ENCODE measurements around the gene DNM2. TPM values are rescaled to one million over a fixed set of nuclear protein-coding genes. Genes with fewer than 3 reads are reported as not detected.

DNM2 gene
- total RNA-seq, 1 experiment from 2014 or later: 131 TPM

DNA sequence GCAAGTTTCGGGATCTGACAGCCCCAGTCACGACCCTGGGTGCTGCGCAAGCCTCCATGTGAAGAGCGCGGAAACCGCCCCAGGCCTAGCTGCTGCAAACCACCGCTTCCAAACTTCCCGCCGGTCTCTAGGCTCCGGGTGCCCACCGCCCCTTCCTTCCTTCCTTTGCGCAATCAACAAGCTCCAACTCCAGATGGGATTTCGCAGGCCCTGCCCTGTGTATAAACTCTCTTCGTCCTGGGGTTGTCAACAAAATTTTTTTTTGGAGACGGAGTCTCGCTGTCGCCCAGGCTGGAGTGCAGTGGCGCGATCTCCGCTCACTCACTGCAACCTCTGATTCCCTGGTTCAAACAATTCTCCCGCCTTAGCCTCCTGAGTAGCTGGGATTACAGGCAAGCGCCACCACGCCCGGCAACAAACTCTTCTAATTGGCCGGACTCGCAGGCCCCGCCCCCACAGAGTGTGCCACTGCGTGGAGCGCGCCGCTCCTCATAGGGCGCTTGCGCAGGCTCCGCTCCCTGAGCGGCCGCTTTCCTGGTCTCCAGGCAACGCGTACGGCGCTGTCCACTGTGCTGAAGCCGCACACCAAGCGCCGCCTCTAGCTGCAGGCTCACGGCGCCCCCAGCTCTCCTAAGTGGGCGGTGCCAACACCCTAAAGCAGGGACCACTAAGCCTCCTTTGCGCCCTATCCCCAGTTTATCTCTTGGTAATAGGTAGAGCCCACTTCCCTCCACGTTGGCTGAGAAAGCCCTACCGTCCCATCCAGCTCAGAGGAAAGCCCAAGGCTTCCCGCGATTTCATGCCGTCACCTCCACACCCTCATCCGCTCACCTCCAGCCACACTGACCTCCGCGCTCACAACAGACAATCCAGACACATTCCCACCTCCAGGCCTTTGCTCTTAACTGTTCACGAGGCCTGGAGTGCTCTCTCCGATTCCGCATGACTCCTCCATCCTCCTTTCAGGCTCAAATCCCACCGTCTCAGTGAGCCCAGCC, 22.2 kb upstream of the DNM2 start (continued):
- TF ChIP-seq GRHL2 (CRISPR knock-in tag; IDR thresholded peaks at IDR 0.05; ENCODE audit: insufficient replicate concordance, severe bottlenecking): no peak
- TF ChIP-seq, protein P1, sequence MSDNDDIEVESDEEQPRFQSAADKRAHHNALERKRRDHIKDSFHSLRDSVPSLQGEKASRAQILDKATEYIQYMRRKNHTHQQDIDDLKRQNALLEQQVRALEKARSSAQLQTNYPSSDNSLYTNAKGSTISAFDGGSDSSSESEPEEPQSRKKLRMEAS (CRISPR knock-in tag; IDR thresholded peaks at IDR 0.05): peak; percentile 75; the same call in 1 of the 2 replicates
- peak; percentile 7; the same call in 1 of the 2 replicates for TF ChIP-seq NFATC4 (CRISPR knock-in tag; IDR thresholded peaks at IDR 0.05)
- TF ChIP-seq, protein P2, sequence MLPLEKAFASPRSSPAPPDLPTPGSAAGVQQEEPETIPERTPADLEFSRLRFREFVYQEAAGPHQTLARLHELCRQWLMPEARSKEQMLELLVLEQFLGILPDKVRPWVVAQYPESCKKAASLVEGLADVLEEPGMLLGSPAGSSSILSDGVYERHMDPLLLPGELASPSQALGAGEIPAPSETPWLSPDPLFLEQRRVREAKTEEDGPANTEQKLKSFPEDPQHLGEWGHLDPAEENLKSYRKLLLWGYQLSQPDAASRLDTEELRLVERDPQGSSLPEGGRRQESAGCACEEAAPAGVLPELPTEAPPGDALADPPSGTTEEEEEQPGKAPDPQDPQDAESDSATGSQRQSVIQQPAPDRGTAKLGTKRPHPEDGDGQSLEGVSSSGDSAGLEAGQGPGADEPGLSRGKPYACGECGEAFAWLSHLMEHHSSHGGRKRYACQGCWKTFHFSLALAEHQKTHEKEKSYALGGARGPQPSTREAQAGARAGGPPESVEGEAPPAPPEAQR (CRISPR knock-in tag; IDR thresholded peaks at IDR 0.05): no peak
- TF ChIP-seq, protein P3, sequence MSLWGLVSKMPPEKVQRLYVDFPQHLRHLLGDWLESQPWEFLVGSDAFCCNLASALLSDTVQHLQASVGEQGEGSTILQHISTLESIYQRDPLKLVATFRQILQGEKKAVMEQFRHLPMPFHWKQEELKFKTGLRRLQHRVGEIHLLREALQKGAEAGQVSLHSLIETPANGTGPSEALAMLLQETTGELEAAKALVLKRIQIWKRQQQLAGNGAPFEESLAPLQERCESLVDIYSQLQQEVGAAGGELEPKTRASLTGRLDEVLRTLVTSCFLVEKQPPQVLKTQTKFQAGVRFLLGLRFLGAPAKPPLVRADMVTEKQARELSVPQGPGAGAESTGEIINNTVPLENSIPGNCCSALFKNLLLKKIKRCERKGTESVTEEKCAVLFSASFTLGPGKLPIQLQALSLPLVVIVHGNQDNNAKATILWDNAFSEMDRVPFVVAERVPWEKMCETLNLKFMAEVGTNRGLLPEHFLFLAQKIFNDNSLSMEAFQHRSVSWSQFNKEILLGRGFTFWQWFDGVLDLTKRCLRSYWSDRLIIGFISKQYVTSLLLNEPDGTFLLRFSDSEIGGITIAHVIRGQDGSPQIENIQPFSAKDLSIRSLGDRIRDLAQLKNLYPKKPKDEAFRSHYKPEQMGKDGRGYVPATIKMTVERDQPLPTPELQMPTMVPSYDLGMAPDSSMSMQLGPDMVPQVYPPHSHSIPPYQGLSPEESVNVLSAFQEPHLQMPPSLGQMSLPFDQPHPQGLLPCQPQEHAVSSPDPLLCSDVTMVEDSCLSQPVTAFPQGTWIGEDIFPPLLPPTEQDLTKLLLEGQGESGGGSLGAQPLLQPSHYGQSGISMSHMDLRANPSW (CRISPR knock-in tag; conservative IDR thresholded peaks at IDR 0.05; ENCODE audit: low read depth): no peak
- TF ChIP-seq, protein P4, sequence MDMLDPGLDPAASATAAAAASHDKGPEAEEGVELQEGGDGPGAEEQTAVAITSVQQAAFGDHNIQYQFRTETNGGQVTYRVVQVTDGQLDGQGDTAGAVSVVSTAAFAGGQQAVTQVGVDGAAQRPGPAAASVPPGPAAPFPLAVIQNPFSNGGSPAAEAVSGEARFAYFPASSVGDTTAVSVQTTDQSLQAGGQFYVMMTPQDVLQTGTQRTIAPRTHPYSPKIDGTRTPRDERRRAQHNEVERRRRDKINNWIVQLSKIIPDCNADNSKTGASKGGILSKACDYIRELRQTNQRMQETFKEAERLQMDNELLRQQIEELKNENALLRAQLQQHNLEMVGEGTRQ (CRISPR knock-in tag; IDR thresholded peaks at IDR 0.05): no peak
- TF ChIP-seq ZNF396 (CRISPR knock-in tag; IDR thresholded peaks at IDR 0.05; ENCODE audit: borderline replicate concordance): no peak
- TF ChIP-seq CREB1 (CRISPR knock-in tag; IDR thresholded peaks at IDR 0.05): no peak
- TF ChIP-seq IRF2 (CRISPR knock-in tag; IDR thresholded peaks at IDR 0.05; ENCODE audit: borderline replicate concordance, low read depth): no peak
- TF ChIP-seq KAT7 (CRISPR knock-in tag; IDR thresholded peaks at IDR 0.05; ENCODE audit: borderline replicate concordance): no peak
- no peak for TF ChIP-seq NFE2L1 (CRISPR knock-in tag; IDR thresholded peaks at IDR 0.05)
- peak; percentile 78; the same call in 1 of the 2 replicates for TF ChIP-seq ETV6 (CRISPR knock-in tag; IDR thresholded peaks at IDR 0.05)
- TF ChIP-seq, protein P5, sequence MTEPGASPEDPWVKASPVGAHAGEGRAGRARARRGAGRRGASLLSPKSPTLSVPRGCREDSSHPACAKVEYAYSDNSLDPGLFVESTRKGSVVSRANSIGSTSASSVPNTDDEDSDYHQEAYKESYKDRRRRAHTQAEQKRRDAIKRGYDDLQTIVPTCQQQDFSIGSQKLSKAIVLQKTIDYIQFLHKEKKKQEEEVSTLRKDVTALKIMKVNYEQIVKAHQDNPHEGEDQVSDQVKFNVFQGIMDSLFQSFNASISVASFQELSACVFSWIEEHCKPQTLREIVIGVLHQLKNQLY (CRISPR knock-in tag; IDR thresholded peaks at IDR 0.05): no peak
- TF ChIP-seq, protein P6, sequence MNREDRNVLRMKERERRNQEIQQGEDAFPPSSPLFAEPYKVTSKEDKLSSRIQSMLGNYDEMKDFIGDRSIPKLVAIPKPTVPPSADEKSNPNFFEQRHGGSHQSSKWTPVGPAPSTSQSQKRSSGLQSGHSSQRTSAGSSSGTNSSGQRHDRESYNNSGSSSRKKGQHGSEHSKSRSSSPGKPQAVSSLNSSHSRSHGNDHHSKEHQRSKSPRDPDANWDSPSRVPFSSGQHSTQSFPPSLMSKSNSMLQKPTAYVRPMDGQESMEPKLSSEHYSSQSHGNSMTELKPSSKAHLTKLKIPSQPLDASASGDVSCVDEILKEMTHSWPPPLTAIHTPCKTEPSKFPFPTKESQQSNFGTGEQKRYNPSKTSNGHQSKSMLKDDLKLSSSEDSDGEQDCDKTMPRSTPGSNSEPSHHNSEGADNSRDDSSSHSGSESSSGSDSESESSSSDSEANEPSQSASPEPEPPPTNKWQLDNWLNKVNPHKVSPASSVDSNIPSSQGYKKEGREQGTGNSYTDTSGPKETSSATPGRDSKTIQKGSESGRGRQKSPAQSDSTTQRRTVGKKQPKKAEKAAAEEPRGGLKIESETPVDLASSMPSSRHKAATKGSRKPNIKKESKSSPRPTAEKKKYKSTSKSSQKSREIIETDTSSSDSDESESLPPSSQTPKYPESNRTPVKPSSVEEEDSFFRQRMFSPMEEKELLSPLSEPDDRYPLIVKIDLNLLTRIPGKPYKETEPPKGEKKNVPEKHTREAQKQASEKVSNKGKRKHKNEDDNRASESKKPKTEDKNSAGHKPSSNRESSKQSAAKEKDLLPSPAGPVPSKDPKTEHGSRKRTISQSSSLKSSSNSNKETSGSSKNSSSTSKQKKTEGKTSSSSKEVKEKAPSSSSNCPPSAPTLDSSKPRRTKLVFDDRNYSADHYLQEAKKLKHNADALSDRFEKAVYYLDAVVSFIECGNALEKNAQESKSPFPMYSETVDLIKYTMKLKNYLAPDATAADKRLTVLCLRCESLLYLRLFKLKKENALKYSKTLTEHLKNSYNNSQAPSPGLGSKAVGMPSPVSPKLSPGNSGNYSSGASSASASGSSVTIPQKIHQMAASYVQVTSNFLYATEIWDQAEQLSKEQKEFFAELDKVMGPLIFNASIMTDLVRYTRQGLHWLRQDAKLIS (CRISPR knock-in tag; IDR thresholded peaks at IDR 0.05; ENCODE audit: borderline replicate concordance): no peak
- TF ChIP-seq JUN (CRISPR knock-in tag; IDR thresholded peaks at IDR 0.05): peak; percentile 83; the same call in 1 of the 2 replicates
- TF ChIP-seq SP1 (CRISPR knock-in tag; conservative IDR thresholded peaks at IDR 0.05): peak; percentile 75
- TF ChIP-seq, protein P7, sequence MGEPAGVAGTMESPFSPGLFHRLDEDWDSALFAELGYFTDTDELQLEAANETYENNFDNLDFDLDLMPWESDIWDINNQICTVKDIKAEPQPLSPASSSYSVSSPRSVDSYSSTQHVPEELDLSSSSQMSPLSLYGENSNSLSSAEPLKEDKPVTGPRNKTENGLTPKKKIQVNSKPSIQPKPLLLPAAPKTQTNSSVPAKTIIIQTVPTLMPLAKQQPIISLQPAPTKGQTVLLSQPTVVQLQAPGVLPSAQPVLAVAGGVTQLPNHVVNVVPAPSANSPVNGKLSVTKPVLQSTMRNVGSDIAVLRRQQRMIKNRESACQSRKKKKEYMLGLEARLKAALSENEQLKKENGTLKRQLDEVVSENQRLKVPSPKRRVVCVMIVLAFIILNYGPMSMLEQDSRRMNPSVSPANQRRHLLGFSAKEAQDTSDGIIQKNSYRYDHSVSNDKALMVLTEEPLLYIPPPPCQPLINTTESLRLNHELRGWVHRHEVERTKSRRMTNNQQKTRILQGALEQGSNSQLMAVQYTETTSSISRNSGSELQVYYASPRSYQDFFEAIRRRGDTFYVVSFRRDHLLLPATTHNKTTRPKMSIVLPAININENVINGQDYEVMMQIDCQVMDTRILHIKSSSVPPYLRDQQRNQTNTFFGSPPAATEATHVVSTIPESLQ (CRISPR knock-in tag; IDR thresholded peaks at IDR 0.05): no peak
- TF ChIP-seq ZNF671 (CRISPR knock-in tag; IDR thresholded peaks at IDR 0.05): peak; percentile 61; the same call in 1 of the 2 replicates
- TF ChIP-seq MXD4 (CRISPR knock-in tag; IDR thresholded peaks at IDR 0.05; ENCODE audit: borderline replicate concordance): no peak
- TF ChIP-seq, protein P8, sequence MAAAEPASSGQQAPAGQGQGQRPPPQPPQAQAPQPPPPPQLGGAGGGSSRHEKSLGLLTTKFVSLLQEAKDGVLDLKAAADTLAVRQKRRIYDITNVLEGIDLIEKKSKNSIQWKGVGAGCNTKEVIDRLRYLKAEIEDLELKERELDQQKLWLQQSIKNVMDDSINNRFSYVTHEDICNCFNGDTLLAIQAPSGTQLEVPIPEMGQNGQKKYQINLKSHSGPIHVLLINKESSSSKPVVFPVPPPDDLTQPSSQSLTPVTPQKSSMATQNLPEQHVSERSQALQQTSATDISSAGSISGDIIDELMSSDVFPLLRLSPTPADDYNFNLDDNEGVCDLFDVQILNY (CRISPR knock-in tag; IDR thresholded peaks at IDR 0.05): peak; percentile 6; the same call in 1 of the 2 replicates
- TF ChIP-seq GABPB1 (CRISPR knock-in tag; IDR thresholded peaks at IDR 0.05): 0 out of 2 replicates have a peak, but pooled peaks have one; percentile 47

All from WTC11 (cell line).